HG02571 (cell line): ENCODE results near the gene GFER.
"Not testable (repeated sequence)": the region's sequence is repeated elsewhere in the genome, so short reads cannot be mapped to it uniquely, and the experiment has no call there.

Source experiments
- ATAC-seq: cut with Tn5 transposase; IDR thresholded peaks from one replicate; pipeline ENCODE4 v1.9.1; 2021; ENCODE audit warnings: mild to moderate bottlenecking, moderate library complexity; ENCODE audit not compliant: unreplicated experiment

Gene GFER

DNA sequence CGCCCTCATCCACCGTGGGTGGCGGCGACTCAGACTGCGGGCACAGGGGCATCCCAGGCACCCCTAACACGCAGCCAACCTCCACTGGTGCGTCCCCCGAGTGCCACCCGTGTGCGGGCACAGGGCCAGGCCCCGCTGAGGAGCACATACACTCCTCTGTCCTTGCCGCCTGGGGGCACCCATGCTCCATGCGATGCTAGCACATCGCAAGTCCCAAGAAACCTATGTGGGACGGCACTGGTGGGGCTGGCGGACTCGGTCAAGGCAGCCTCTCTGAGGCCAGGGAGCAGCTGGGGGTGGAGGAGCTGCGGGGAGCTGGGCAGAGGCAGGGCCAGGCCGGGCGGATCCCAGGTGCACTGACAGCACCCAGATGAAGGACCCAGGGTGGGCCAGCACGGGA, 21.7 kb downstream of the GFER start:
- ATAC-seq: no peak

DNA sequence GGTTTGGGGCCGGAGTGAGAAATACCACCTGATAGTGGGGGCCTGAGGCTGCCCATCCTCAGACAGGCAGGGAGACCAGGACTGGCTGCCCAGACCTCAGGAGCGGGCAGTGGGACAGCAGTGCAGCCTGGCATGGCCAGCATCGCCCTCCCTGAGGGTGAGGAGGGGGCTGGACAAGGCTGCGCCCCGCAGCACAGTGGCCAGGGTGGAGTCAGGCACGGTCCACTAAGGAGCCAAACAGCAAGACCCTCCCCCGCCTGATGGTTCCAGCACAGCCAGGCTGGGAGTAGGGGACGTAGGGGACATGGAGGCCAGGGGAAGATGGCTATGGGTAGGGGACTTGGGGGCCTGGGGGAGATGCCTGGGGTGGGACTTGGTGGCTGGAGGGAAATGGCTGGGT, 22.3 kb downstream of the GFER start:
- ATAC-seq: no peak

DNA sequence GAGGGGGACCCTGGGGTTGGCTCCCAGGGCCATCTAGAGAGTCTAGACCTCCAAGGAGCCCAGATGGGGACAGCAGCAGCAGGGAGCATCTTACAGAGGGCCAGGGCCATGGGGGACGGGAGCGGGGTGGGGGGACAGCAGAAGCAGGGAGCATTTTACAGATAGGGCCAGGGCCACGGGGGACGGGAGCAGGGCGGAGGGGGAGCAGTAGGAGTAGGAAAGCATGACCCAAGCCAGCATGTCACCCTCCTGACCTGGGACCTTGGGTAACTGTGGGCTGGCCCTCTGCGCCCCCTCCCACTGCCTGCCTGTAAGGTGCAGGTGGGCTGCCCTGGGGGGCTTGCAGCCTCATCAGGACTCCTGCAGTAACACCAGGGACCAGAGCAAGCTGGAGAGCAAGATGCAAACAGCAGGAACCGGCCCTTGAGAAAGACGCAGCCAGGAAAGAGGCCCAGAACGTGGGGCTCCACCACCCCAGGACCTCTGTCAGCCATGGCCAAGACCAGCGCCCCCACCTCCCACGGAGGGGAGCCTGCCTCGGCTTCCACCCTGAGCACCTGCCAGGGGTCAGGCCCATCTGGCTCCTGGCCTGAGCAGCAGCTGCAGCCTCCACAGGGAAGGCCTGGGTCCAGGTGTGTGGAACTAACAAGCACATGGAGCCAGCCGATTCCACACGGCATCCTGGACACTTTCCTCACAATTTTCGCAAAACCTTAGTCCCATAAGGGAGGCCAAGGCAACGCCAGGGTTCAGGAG, 23.3 kb downstream of the GFER start:
- no peak for ATAC-seq

DNA sequence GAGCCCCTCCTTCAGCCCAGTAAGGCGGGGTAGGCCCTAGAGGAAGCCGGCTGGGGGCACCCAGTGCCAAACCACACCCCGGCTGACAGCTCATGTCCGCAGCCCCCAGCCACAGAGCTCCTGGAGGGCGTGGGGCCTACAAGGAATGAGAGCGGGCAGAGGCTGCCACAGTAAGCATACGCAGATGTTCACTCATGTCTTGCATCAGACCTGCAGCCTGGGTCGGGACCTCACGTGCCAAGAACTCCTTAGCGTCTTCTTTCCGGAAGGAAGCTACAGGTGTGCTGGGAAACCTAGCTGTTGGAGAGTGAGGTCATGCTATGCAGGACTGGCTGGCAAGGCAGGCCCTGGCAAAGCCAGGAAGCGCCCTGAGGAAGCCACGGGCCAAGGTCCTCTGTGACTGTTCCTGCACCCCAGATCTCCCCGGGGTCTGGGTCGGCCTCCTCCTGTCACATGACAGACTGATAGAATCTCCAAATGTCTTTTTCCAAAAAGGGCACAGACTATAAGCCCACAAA, 24.1 kb downstream of the GFER start:
- ATAC-seq: no peak

DNA sequence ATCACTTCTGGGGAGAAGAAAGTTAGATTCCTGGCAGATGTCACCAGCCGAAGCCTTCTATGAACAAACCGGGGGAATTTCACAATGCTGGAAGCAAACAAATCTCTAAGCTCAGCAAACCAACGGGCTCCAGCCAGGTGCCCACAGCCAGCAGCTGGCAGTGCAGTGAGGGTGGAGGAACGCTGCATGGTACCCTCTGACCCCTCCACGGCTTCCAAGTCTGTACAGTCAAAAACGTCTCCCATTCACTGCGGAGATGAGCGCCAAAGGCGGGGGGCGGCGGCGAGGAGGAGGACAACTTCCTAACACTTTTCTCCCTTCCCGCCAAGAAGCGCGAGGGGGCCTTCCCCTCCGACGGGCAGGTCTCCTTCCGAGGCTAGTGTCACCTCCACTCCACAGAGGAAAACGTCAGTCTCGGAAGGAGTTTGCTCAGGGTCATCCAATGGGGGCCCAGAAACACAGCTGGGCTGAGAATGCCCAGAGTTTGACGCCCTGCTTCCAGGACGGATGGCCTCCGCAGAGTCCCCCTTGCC, 24.7 kb downstream of the GFER start:
- peak; percentile 2 for ATAC-seq

DNA sequence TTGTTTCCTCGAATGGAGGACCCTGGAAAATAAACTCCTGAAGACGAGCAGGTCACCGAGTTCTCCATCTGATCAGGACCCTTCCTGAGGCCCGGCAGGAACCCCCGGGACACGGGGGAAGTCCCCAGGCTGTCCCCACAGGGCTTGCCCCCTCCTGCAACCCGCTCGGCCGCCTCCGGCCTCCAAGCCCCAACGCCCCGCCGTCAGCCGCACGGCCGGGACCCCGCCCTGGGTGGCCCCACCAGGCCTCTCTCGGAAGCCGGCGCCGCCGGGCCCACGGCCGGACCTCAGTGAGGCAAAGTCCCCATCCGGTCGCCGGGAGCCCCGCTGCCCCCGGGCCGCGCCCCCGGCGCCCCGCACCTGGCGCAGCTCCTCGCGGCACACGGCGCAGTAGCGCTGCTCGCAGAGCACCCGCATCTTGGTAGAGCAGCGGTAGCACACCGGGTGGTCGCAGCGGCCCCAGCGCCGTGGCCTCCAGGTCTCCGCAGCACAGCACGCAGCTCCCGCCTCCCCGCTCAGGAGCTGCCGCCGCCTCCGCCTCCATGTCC, 25.2 kb downstream of the GFER start:
- peak; percentile 25 for ATAC-seq

DNA sequence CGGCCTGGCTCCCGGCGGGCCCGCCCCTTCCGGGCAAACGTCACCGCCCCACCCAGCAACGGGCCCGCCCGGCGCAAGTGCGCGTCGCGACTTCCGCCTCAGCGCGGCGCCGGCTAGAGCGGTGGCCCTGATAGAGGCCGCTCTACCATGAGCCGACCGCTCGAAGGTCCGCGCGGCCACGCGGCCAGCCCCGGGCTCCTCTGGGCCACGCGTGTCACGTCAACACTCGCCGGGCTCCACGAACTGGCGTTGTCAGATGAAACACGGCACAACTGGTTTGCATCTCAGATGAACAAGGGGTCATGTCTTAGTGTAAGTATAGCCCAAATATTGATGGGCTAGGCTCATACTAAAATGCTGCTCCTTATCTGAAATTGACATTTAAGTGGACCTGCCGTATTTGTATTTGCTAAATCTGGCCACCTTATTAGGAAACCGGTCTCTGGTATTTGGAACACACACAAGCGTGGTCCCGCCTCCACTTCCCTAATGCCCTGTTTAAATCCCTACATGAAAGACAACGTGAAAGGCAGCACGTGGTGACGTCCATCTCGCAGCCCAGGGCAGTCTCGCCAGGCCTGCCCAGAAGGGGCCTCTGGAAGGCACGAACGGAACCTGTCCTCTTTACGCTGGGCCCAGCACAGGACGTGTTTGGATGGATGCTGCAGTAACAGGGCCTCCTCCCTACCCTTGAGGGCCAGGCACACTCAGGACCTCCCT, 26.0 kb downstream of the GFER start, which contains the start of gene ZNF598:
TSS of gene ZNF598 (minus strand) at position 31 of the 720 bp plus-strand sequence.
- ATAC-seq: peak; percentile 80

DNA sequence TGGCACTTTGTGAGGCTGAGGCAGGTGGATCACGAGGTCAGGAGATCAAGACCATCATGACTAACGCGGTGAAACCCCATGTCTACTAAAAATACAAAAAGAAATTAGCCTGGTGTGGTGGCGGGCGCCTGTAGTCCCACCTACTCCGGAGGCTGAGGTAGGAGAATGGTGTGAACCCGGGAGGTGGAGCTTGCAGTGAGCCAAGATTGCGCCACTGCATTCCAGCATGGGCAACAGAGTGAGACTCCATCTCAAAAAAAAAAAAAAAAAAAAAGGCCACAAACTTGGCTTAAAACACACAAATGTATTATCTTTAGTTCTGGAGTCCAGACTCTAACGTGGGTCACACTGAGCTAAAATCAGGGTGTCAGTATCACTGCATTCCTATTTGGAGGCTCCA, 27.7 kb downstream of the GFER start:
- ATAC-seq: not testable (repeated sequence)

DNA sequence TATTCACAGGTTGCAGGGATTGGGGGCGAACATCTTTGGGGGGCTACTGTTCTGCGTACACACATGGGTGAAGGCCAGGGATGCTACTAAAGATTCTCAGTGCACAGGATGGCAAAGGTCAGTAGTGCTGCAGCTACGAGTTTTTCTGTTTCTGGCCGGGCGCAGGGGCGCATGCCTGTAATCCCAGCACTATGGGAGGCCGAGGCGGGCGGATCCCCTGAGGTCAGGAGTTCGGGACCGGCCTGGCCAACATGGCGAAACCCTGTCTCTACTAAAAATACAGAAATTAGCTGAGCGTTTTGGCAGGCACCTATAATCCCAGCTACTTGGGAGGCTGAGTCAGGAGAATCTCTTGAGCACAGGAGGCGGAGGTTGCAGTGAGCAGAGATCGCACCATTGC, 29.5 kb downstream of the GFER start:
- no peak for ATAC-seq

DNA sequence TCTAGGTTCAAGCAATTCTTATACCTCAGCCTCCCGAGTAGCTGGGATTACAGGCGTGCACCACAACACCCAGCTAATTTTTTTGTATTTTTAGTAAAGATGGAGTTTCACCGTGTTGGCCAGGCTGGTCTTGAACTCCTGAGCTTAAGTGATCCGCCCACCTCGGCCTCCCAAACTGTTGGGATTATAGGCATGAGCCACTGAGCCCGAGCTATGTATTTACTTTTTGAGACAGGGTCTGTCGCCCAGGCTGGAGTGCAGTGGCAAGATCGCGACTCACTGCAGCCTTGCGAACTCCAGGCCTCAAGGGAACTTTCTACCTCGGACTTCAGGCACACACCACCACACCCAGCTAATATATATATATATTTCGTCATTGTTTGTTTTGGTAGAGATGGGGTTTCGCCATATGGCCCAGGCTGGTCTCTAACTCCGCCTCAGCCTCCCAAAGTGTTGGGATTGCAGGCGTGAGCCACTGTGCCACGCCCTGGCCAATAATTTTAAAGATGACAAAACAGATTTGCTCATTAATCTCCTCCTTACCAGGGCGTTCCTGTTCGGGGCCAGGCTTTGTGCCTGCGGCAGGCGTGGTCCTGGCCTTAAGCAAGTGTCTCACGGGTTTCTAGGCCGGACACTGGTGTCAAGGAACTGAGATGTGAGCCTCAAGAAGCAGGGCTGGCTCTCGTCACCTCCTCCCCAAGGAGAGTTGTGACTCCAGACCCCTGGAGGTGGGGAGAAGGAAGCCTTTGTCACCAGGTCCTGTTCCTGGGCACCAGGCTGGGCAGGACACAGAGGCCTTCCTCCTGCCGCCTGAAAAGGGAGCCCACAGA, 31.3 kb downstream of the GFER start:
- no peak for ATAC-seq

DNA sequence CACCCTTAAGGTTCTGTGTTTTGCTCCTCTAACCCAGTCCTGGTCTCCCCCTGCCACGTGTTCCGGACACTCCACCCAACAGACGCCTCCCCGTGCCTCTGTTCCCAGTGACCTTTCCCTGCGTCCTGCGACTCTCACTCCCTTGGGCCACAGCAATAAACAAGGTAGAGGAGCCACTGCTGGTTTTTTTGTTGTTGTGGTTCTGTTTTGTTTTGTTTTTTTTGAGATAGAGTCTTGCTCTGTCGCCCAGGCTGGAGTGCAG, 31.9 kb downstream of the GFER start:
- no peak for ATAC-seq

DNA sequence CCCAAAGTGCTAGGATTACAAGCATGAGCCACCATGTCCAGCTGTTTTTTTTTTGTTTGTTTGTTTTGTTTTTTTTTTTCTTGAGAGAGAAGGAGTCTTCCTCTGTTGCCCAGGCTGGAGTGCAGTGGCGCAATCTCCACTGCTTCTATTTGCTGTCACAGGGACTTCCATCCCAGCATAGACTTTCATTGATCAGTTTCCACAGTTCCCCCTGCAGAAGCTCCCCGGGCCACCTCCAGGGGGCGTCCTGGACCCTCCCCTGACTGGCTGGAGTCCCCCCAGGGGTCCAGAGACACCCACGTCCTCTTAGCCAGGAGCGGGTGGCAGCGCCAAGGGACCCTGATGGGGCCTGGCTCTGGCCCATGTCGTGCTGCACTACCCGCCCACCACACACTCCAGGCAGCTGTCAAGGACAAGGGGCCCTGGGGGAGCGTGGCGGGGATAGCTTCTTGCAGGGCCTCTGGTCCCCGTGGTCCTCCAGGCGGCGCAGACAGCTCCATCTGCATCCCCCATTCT, 32.5 kb downstream of the GFER start:
- ATAC-seq: no peak

DNA sequence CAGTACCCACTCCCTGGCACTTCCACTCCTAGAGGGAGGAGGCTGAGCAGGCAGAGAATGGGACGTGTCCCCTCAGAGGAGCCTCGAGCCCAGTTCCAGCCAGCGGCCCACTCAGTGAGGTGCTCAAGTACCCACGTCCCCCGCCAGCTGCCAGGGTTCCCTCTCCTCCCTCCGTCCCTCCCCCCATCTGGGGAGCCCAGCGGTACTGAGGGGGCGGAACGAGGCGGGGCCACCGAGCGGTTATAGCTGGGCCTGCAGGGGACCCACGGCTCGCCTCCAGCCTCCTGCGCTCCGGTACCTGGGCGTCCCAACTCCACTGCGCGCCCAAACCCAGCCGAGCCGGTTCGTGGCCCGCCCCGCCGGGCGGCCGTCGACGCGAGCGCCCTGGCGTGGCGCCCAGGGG, 35.5 kb downstream of the GFER start, which contains the start of gene NPW:
TSS of gene NPW (plus strand) at position 268 of the 403 bp plus-strand sequence.
- ATAC-seq: no peak

DNA sequence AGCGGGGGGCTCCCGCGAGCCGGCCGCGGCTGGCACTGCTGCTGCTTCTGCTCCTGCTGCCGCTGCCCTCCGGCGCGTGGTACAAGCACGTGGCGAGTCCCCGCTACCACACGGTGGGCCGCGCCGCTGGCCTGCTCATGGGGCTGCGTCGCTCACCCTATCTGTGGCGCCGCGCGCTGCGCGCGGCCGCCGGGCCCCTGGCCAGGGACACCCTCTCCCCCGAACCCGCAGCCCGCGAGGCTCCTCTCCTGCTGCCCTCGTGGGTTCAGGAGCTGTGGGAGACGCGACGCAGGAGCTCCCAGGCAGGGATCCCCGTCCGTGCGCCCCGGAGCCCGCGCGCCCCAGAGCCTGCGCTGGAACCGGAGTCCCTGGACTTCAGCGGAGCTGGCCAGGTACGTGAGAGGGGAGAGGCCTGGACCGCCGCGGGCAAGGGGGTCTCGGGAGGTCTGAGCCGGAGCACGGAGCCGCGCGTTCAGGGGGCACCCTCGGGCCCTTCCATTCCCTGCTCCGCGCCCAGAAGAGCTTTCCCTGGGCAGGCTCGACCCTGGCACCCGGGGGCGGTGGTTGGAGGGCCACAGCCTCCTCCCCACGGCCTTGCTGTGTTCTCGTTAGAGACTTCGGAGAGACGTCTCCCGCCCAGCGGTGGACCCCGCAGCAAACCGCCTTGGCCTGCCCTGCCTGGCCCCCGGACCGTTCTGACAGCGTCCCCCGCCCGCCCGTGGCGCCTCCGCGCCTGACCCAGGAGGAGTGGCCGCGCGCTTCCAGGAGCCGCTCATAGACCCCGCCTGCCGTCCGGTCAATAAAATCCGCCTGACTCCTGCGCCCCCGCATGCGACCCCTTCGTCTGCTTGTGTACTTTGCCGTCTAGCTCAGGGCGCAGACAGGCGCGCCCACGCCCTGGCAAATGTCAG, 36.2 kb downstream of the GFER start:
- no peak for ATAC-seq

DNA sequence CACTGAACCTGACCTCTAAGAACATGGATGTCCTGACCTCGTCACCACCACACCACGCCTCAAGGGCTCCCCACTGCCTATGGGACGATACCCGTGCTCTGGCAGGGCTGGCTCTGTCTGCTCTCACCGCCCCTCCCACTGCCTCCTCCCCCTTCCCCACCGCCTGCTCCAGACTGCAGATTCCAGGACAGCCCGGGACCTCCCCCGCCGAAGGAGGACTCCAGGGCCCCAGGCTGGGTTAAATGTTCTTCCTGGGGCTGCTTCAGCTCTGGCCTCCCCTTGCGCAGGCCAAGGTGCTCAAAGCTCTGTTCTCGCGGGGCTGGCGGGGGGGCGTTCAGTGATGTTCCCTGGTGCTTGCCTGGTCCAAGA, 38.7 kb downstream of the GFER start:
- ATAC-seq: no peak

DNA sequence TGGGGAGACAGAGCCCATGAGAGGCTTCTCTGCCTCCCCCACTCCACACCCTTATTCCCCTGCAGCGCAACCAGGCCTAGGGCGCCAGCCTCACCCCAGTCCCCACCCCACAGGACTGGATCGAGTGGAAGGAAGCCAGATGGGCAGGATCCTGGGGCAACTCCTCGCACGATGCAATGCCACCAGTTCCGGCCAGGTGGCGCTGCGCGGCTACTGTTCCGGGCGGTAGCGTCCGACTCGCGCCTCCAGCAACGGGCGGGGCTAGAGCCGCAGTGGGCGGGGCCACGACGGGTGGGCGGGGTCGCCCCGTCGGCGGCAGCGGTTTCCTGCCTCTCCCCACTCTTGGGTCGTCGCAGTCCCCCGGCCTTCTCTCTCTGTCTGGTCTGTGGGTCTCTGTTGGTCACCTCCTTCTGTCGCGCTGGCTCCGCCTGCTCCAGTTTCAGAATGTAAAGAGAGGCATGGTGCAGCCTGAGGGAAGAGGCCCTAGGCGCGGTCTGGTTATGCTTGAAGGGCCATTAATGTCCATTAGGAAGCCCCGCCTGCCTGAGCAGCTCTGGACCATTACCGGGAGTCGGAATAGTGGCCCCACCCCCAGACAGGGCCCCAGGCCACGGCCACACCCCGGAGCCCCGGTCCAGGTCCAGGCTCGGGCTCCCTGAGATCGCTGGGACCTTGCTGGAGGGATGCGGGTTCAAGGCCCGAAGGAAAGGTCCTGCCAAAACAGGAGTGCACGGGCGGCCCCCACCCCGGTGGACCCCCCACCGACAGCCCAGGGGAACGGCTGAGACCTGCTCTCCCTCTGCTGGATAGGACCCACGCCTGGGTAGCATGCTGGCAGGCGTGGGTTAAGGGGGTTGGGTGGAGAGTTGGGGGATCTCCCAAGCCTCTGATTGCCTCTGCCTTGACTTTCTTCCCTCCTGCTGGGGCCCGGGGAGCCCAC, 39.4 kb downstream of the GFER start:
- ATAC-seq: no peak

DNA sequence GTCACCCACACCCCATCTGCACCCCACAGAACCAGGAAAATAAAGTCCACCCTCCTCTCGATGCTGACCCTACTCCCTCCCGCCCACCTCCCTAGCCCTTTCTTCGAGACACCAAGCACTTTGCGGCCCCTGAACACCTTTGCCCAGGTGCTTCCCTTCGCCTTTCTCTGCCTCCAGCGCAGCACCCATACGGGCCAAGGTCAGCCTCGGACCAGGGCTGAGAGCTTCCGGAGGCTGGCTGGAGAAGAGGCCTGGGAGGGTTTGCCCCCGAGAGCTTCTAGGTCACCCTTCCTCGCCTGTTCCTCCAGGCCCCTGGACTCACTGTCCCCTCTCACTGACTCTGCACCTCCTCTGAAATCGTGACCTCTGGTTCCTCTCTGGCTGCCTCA, 40.0 kb downstream of the GFER start:
- ATAC-seq: no peak

DNA sequence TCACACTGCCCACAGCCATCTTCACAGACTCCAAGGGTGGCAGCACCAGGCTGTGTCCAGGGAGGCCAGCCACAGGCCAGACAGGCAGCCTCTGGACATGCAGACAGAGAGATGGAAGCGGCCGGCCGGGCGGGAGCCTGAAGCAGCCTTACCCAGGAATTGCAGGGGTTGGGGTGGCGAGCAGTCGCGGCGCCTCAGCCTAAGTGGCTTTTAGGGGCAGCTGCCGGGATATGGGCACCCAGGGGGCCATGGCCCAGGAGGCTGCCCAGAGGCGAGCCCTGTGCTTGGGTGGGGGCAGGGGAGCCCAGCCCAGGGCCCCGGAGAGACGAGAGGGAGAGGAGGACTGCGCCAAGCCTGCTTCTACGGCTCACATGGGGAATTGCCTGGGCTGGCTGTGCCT, 41.3 kb downstream of the GFER start:
- ATAC-seq: no peak
